Muscle of back (tissue), 11 donors: Measurements from ENCODE around the gene RPTOR. TPM values are rescaled to one million over a fixed set of nuclear protein-coding genes. Genes with fewer than 3 reads are reported as not detected.
"Not testable (repeated sequence)": the region's sequence is repeated elsewhere in the genome, so short reads cannot be mapped to it uniquely, and the experiment has no call there.

Experiments
- DNase-seq, 3 donors: peaks; one replicate each; pipeline versions ENCODE4 v3.0.0 to v3.0.0-alpha.2; 2013
- polyA plus RNA-seq, 10 donors: library from polyadenylated mRNA; unstranded; fragments of 120-200 nt; gene quantifications; one replicate each; pipeline ENCODE4 v1.2.1, GENCODE V29; 2013; ENCODE audit not compliant: insufficient read length in 10 of 10

RPTOR gene
- polyA plus RNA-seq, 10 donors = 18.8 to 24.3 (median 21.2) TPM

DNA sequence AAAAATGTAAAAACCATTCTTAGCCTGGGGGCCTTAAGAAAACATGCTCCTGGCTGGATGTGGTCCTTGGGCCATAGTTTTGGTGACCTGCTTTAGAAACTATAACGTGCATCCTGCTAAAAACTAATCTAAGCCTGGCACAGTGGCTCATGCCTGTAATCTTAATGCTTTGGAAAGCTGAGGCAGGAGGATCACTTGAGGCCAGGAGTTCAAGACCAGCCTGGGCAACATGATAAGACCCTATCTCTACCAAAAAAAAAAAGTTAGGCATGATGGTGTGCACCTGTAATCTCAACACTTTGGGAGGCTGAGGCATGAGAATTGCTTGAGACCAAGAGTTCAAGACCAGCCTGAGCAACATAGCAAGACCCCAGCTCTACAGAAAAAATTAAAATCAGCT, 263.2 kb downstream of the RPTOR start:
- DNase-seq = no peak

DNA sequence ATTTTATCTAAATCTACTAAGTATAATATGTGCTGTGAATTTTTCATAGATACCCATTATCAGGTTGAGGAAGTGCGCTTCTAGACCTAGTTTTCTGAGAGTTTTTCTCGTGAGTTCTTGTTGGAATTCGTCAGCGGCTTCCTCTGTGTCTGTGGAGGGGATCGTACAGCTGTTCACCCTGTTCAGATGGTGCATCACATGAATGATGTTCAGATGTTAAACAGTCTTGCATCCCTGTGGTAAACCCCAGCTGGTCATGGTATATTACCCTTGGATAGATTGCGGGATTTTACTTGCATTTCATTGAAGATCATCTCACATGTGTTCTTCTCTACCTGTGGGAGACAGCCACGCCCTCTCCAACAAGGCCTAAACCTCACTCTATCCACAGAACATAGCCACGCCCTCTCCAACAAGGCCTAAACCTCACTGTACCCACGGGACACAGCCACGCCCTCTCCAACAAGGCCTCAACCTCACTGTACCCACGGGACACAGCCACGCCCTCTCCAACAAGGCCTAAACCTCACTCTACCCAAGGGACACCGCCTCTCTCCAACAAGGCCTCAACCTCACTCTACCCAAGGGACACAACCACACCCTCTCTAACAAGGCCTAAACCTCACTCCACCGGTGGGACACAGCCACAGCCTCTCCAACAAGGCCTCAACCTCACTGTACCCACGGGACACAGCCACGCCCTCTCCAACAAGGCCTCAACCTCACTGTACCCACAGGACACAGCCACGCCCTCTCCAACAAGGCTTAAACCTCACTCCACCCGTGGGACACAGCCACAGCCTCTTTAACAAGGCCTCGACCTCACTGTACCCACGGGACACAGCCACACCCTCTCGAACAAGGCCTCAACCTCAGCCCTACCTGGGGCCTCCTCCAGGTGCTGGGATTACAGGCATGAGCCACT, 266.8 kb downstream of the RPTOR start:
- no peak for DNase-seq

DNA sequence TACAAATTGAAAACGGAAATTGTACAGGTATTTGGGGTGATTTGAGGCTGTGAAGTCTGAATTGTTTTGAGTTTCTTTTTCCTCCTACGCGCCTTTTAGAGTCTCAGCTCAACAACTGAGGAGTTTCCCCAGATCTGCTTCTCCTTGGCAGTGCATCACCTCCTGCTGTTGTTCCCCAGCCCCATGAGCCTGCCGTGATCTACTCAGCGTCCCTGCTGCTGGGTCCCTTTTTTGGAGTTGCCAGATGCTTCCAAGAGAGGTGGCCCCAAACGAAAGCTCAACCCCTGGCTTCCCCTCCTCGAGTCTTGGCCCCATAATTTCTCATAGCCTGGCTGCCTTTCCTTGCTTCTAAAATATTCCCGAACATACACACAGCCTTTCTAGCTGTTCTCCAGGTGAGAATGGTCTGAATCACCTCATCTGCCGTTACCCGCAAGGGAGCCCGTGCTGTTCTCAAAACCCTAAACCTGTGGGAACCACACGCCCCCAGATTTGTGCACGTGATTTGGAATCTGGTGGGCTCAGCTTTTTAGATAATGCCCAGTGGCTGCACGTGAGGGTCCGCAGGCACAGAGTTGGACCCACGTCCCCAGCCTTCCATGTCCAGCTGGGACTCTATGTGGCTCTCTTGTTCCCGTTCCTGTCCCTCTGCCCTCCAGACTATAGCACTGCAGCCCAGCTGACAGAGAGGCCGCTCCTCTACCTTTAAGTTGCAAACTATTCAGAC, 267.9 kb downstream of the RPTOR start:
- DNase-seq = no peak

- no peak for DNase-seq
Measured at GRCh38 chr17:80813318-80813717, 268.7 kb downstream of the RPTOR start.

DNA sequence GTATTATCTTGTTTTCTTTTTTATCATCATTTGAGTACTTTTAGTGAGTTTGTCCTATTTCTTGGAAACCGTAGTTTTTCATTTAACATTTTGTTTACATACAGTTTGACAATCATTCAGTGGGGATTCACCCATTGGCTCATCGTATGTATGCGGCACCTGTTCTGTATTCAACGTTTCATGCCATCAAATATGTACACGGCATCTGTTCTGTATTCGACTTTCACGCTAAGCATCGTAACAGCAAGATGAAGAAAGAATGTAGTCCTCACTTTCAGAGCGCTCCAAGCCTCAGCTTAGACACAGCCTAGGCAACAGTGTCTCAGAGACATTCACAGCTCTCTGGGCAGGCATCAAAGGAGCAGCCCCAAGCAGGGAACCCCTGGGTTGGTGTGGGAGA, 269.9 kb downstream of the RPTOR start:
- no peak for DNase-seq

- DNase-seq = no peak
Measured at GRCh38 chr17:80815151-80815681, 270.6 kb downstream of the RPTOR start.

- not testable (repeated sequence) for DNase-seq
Measured at GRCh38 chr17:80815718-80816117, 271.1 kb downstream of the RPTOR start.

DNA sequence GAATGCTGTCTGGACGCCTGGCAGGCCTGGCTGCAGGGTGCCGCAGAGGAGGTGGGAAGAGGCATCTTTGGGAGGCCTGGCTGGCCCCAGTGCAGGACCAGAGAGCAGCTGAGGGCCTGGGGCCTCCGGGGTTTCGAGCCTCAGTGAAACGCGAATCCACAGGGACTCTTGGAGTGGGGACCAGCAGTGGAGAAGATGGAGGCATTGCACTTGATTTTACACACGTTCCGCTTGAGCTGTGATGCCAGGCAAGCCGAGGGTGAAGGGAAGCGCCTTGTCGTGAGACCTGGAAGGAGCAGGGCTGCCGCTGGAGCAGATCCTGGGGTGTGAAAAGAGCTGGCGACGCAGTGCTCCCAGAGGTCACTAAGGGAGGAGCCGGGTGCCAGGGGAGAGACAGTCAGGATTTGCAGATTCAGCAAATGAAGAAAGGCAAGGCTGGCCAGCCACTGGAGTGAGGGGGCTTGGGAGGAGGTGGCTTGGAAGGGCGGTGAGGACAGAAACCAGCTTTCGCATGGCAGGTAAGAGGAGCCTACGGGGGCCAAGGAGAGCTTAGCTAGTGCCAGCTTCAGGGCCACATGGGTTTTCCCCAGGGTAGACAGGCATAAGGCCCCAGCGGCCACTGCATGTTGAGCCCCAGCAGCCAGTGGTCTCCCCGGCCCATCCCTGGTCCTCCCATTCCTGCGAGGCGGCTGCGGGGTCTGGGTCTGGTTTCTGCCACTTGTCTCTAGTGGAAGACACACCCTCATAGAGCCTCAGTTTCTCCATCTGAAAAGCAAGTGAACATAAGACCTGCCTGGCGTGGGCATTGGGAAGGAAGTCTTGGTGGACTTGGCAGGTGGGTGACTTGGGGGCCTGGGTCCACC, 271.8 kb downstream of the RPTOR start:
- no peak for DNase-seq

DNA sequence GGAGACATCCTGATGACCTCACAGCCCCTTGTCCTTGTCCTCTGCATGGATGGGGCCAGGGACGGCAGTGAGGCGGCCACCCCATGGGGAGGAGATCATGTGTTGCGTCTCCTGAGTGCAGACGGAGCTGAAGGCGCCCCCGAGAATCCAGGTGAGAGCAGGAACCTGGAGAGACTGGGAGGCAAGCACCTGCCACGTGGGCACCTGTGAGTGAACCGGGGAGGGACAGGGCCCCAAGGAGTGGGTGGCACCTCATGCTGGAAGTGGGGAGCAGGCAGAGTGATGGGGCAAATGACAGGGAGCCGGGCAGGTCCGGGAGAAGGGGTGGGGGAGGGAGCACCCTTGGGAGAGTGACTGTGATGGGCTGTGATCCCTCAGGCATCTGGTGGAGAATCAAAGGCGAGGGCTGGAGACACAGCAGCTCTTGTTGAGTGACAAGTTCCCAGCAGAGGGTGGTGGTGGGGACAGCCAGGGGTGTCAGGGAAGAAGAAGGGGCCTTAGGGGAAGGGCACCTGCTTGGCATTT, 272.7 kb downstream of the RPTOR start:
- no peak for DNase-seq

DNA sequence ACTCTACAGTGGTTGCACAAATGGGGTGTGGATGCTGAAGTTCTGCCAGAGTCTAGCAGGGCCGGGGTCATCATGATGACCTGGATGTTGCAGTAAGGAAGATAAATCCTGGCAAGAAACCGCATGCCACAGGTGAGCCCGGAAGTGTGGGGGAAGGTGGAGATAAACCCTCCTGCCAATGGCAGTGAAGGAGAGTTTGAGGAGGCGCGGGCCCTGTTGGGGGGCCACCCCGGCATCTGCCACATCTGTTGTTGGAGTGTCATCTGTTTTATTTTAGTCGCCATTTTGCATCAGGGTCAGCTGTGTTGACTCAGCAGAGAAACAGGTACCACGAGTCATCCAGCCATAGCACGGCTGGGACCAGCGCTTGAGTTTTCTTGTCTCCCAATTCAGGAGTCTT, 273.2 kb downstream of the RPTOR start:
- no peak for DNase-seq

GRCh38 chr17:80818871-80819270, 274.2 kb downstream of the RPTOR start:
- DNase-seq = no peak

- no peak for DNase-seq
Measured at GRCh38 chr17:80819422-80820164, 275.0 kb downstream of the RPTOR start.

GRCh38 chr17:80820331-80820730, 275.7 kb downstream of the RPTOR start:
- DNase-seq = no peak

DNA sequence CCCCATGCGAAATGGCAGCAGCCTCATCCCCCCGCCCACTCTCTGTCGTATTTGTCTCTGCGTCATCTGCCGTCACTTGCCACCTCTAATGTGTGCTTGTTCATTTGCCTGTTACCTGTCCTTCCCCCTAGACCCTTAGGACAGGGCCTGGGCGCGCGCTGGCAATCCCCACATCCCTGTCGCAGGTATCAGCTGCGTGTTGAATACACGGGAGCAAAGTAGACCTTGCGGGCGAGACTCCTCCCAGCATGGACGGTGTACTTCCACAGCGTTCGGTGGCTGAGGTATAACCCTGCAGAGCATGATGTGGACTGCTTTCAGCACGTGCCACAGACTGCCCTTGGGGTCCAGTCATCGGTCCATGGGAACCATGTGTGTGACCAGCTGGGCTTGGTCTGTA, 276.9 kb downstream of the RPTOR start:
- no peak for DNase-seq

- DNase-seq = no peak
Measured at GRCh38 chr17:80822021-80822699, 277.5 kb downstream of the RPTOR start.

GRCh38 chr17:80822700-80823410, 278.2 kb downstream of the RPTOR start:
- no peak for DNase-seq

GRCh38 chr17:80824549-80825470, 280.2 kb downstream of the RPTOR start:
- DNase-seq = no peak
